ENCODE data around the gene GSS. TPM values are rescaled to one million over a fixed set of nuclear protein-coding genes. Genes with fewer than 3 reads are reported as not detected.

Gene GSS
- polyA plus RNA-seq, 3 donors = 30.4 to 52.9 (median 34.0) TPM

DNA sequence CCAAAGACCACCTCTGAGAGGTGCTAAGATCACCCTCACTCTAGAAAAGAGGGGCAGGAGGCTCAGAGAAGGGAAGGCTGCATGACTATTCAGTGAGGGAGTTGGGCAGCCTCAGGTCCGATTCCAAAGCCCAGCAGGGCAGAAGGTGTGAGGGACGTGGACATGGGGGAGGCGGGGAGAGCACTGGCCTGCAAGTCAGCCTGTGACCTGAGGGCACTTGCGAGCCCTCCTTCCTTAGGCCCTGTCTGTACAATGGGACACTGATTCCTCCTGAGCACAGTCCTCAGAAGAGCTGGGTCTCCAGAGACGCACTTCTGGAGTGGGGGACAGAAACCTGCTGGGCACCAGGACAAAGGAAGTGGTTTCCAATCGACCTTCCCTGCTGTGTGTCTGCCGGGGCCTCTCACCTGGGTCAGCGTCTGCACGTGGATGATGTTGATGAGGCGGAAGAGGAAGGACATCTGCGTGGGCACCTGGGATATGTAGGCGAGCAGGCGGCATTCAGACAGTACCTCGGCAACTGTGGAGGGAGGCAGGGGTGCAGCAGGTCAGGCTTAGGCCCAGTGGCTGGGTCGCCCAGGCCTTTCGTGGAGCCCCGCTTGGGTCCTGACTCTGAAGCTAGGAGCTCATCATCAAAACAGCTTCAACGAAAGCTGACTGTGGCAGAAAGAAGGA, 48.6 kb upstream of the GSS start:
- WGBS (ENCODE audit: insufficient coverage) = 91% methylated on average over 17 of the region's 18 CpGs
- peak overlapping the region in 4 of 7 donors; percentile 13 to 34 (median 22) for H3K27ac Mint-ChIP-seq
- Histone ChIP-seq H3K27me3 (ENCODE audit: control insufficient read depth in 2 of 2, insufficient read depth in 2 of 2, low read length in 2 of 2) (no peaks in the 10 kb centered on the region), H3K4me1 (ENCODE audit: control insufficient read depth in 1 of 2, insufficient read depth in 2 of 2, low read length in 2 of 2) (no peaks in the 10 kb centered on the region), H3K27ac (ENCODE audit: low read depth in 1 of 2, low read length in 2 of 2) (no peak overlapping the region), H3K9me3 (replicated peaks in 1 of 2; ENCODE audit: control insufficient read depth in 1 of 2, insufficient read depth in 1 of 2, low read length in 2 of 2) (no peaks in the 10 kb centered on the region), H2AFZ (ENCODE audit: insufficient read depth, low read depth, low read length, poor library complexity, severe bottlenecking) (no peak overlapping the region), H3K9ac (ENCODE audit: insufficient read depth, low read length, poor library complexity, severe bottlenecking) (no peak overlapping the region), H3K79me2 (ENCODE audit: insufficient read depth, low read length) (no peaks in the 10 kb centered on the region), H3K4me2 (replicated peaks; ENCODE audit: extremely low read depth, low read length, poor library complexity, severe bottlenecking) (no peak overlapping the region), H3K36me3 (replicated peaks in 1 of 2; ENCODE audit: control insufficient read depth in 1 of 2, insufficient read depth in 2 of 2, low read length in 2 of 2) (peaks cover 100% of the 10 kb centered on the region in 2 donors), H3K4me3 (replicated peaks in 1 of 3; ENCODE audit: low read depth in 2 of 3, low read length in 3 of 3) (no peak overlapping the region), H4K20me1 (ENCODE audit: insufficient read depth, low read length) (peaks cover 56% of the 10 kb centered on the region)
- peak overlapping the region in 1 of 2 donors; percentile 31 for H3K4me3 Mint-ChIP-seq
- peaks cover 87 to 99% of the 10 kb centered on the region in 2 donors for H3K36me3 Mint-ChIP-seq
- TF ChIP-seq, protein P1, sequence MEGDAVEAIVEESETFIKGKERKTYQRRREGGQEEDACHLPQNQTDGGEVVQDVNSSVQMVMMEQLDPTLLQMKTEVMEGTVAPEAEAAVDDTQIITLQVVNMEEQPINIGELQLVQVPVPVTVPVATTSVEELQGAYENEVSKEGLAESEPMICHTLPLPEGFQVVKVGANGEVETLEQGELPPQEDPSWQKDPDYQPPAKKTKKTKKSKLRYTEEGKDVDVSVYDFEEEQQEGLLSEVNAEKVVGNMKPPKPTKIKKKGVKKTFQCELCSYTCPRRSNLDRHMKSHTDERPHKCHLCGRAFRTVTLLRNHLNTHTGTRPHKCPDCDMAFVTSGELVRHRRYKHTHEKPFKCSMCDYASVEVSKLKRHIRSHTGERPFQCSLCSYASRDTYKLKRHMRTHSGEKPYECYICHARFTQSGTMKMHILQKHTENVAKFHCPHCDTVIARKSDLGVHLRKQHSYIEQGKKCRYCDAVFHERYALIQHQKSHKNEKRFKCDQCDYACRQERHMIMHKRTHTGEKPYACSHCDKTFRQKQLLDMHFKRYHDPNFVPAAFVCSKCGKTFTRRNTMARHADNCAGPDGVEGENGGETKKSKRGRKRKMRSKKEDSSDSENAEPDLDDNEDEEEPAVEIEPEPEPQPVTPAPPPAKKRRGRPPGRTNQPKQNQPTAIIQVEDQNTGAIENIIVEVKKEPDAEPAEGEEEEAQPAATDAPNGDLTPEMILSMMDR (IDR thresholded peaks at IDR 0.05) = no peak
- DNase-seq = no peak
- H3K4me1 Mint-ChIP-seq = no peaks in the 10 kb centered on the region
- H3K27me3 Mint-ChIP-seq (ENCODE audit: low read depth in 3 of 3) = no peaks in the 10 kb centered on the region
- intact Hi-C loops (cut with micrococcal nuclease) = no loop called here
- H3K9me3 Mint-ChIP-seq = peaks cover 0 to 2% (median 0%) of the 10 kb centered on the region in 7 donors

DNA sequence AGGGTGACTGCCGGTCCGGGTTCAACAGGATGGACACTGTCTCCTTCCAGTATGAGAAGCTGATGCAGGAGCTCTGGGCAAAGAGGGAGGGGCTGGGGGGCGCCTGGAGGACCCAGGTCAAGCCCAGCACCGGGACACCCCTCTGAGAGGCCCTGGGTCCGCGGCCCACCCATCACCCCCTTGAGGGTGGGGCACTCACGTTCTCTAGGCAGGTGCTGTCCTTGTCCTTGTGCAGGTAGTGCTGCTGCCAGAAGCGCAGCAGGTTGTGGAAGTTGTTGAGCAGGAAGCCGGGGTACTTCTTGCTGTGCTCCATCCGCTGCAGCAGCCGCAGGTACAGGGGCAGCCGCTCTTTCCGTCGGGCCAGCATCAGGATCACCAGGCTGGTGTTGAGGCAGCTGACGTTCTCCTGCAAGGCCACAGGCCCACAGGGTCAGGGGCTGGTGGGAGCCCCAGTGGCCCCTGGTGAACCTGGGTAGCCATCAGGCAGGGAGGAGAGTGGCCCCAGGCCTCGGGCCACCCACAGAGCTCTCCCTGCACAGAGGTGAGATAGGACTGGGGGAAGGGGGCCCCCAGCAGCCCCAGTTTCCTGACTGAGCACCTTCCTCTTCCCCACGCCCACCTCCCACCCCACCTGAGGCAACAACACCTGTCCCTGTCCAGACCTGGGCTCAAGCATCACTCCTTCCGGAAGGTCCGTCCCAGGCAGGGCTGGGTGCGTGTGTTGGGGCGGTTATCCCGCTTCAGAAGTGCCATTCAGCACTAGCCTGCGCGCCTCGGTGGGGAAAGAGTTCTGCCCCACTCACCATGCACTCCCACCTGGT, 47.8 kb upstream of the GSS start:
- no peaks in the 10 kb centered on the region for H3K79me2 ChIP-seq (ENCODE audit: insufficient read depth, low read length)
- no peak overlapping the region for H3K4me3 ChIP-seq (replicated peaks in 1 of 3; ENCODE audit: low read depth in 2 of 3, low read length in 3 of 3)
- TF ChIP-seq, protein P1 (IDR thresholded peaks at IDR 0.05) = no peak
- H3K9me3 ChIP-seq (replicated peaks in 1 of 2; ENCODE audit: control insufficient read depth in 1 of 2, insufficient read depth in 1 of 2, low read length in 2 of 2) = no peaks in the 10 kb centered on the region
- H4K20me1 ChIP-seq (ENCODE audit: insufficient read depth, low read length) = peaks cover 56% of the 10 kb centered on the region
- intact Hi-C loops (cut with micrococcal nuclease) = no loop called here
- H3K27ac Mint-ChIP-seq = no peak overlapping the region
- no peaks in the 10 kb centered on the region for H3K27me3 Mint-ChIP-seq (ENCODE audit: low read depth in 3 of 3)
- H3K27ac ChIP-seq (ENCODE audit: low read depth in 1 of 2, low read length in 2 of 2) = no peak overlapping the region
- H3K9ac ChIP-seq (ENCODE audit: insufficient read depth, low read length, poor library complexity, severe bottlenecking) = no peak overlapping the region
- H3K4me1 Mint-ChIP-seq = no peaks in the 10 kb centered on the region
- H3K9me3 Mint-ChIP-seq = peaks cover 0 to 2% (median 0%) of the 10 kb centered on the region in 7 donors
- peaks cover 100% of the 10 kb centered on the region in 2 donors for H3K36me3 ChIP-seq (replicated peaks in 1 of 2; ENCODE audit: control insufficient read depth in 1 of 2, insufficient read depth in 2 of 2, low read length in 2 of 2)
- no peaks in the 10 kb centered on the region for H3K4me1 ChIP-seq (ENCODE audit: control insufficient read depth in 1 of 2, insufficient read depth in 2 of 2, low read length in 2 of 2)
- H3K4me2 ChIP-seq (replicated peaks; ENCODE audit: extremely low read depth, low read length, poor library complexity, severe bottlenecking) = no peak overlapping the region
- H2AFZ ChIP-seq (ENCODE audit: insufficient read depth, low read depth, low read length, poor library complexity, severe bottlenecking) = no peak overlapping the region
- no peak overlapping the region for H3K4me3 Mint-ChIP-seq
- DNase-seq = no peak
- 96% methylated on average over 16 of the region's 25 CpGs for WGBS (ENCODE audit: insufficient coverage)
- H3K36me3 Mint-ChIP-seq = peaks cover 87 to 99% of the 10 kb centered on the region in 2 donors
- no peaks in the 10 kb centered on the region for H3K27me3 ChIP-seq (ENCODE audit: control insufficient read depth in 2 of 2, insufficient read depth in 2 of 2, low read length in 2 of 2)

Measured in CD14-positive monocyte (primary cell).